OCI-LY3 (cell line): Measurements from ENCODE around the gene FLNB.

ENCODE experiments used
- EZH2phosphoT487 ChIP-seq: fragments of 200-600 bp; shearing (Covaris generic); IDR thresholded peaks from 2 replicates; pipeline ENCODE4 v1.6.1; 2018; ENCODE audit warnings: antibody characterized with exemption, mixed run types, low read depth
- TF ChIP-seq, protein P1 (sequence below): fragments of 200-600, 300-600 bp; sonication (generic); IDR thresholded peaks from 2 replicates; pipeline ENCODE4 v1.5.1; 2014; ENCODE audit warnings: antibody characterized with exemption, low read length, low read depth

DNA sequence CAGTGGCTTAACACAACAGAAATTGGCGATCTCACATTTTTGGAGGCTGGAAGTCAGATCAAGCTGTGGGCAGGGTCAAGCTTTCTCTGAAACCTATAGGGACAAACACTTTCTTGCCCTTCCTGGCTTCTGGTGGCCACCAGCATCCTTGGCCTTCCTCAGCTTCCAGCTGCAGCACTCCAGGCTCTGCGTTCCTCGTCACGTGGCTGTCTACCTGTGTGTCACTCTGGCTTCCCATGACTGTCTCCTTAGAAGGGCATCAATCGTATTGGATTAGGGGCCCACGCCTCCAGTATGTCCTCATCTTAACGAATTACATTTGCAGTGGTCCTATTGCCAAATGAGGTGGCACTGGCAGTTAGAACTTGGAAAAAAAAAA, 176.7 kb downstream of the FLNB start:
- TF ChIP-seq, protein P1, sequence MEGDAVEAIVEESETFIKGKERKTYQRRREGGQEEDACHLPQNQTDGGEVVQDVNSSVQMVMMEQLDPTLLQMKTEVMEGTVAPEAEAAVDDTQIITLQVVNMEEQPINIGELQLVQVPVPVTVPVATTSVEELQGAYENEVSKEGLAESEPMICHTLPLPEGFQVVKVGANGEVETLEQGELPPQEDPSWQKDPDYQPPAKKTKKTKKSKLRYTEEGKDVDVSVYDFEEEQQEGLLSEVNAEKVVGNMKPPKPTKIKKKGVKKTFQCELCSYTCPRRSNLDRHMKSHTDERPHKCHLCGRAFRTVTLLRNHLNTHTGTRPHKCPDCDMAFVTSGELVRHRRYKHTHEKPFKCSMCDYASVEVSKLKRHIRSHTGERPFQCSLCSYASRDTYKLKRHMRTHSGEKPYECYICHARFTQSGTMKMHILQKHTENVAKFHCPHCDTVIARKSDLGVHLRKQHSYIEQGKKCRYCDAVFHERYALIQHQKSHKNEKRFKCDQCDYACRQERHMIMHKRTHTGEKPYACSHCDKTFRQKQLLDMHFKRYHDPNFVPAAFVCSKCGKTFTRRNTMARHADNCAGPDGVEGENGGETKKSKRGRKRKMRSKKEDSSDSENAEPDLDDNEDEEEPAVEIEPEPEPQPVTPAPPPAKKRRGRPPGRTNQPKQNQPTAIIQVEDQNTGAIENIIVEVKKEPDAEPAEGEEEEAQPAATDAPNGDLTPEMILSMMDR: no peak
- no peak for TF ChIP-seq EZH2phosphoT487
